Body of pancreas (tissue), 4 donors: ENCODE results near the gene NDUFA13.

Experiments used
- POLR2A ChIP-seq, 3 donors: fragments of 450-650 bp; IDR thresholded peaks; one replicate each; pipeline ENCODE4 v1.6.1; 2016; ENCODE audit warnings: antibody characterized with exemption in 3 of 3, mild to moderate bottlenecking in 2 of 3
- TF ChIP-seq, protein P1 (sequence below), 7 experiments: fragments of 450-650 bp in 4 of 7; fragments of 200-600 bp in 3 of 7; sonication (generic) in 3 of 7; IDR thresholded peaks; one replicate each; pipeline ENCODE4 v1.5.1; 2016 to 2019; ENCODE audit warnings: antibody characterized with exemption in 7 of 7

DNA sequence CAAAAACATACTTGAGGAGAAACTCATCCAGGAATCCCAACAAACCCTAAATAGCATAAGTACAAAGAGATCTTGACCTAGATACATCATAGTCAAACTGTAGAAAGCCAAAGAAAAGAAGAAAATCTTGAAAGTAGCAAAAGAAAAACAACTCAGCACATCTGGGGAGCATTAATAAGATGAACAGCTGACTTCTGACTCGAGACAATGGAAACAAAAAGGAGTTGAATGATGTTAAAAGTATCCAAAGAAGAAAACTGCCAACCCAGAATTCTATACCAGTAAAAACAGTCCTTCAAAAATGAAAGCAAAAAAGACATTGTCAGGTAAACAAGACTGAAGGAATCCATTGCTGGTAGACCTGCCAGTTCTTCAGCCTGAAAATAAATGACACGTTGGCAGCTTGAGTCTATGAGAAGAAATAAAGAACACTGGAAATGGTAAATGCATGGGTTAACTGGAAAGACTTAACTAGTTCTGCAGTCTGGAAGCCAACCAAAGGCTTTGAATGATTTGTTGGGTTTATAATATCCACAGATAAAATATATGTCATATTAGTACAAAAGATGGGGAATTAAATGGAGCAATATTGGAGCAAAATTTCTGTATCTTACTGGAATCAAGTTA is 47.5 kb upstream of the NDUFA13 start:
- TF ChIP-seq, protein P1, sequence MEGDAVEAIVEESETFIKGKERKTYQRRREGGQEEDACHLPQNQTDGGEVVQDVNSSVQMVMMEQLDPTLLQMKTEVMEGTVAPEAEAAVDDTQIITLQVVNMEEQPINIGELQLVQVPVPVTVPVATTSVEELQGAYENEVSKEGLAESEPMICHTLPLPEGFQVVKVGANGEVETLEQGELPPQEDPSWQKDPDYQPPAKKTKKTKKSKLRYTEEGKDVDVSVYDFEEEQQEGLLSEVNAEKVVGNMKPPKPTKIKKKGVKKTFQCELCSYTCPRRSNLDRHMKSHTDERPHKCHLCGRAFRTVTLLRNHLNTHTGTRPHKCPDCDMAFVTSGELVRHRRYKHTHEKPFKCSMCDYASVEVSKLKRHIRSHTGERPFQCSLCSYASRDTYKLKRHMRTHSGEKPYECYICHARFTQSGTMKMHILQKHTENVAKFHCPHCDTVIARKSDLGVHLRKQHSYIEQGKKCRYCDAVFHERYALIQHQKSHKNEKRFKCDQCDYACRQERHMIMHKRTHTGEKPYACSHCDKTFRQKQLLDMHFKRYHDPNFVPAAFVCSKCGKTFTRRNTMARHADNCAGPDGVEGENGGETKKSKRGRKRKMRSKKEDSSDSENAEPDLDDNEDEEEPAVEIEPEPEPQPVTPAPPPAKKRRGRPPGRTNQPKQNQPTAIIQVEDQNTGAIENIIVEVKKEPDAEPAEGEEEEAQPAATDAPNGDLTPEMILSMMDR (IDR thresholded peaks at IDR 0.05): no peak
- TF ChIP-seq POLR2A (IDR thresholded peaks at IDR 0.05): no peak
